K562 (cell line): ENCODE results near the gene SLC25A53. TPM values are rescaled to one million over a fixed set of nuclear protein-coding genes. Genes with fewer than 3 reads are reported as not detected.

Source experiments
- ATAC-seq: fragments of 200-7000 bp; cut with Tn5 transposase; 3 replicates; pipeline ENCODE4 v1.9.1; 2020; ENCODE audit warnings: moderate library complexity
- BruUV-seq: library from RNA; stranded (reverse); fragments of 400-500 nt; replicated peaks from 2 replicates; lab custom pipeline; 2021; lab: Mats Ljungman, UMichigan
- CTCF ChIA-PET: fragments of 300-600 bp; formaldehyde crosslinking; extraction: SDS; loops from one replicate; lab custom pipeline; 2021; ENCODE audit warnings: low intra/inter-chr PET ratio; lab: Yijun Ruan, JAX
- POLR2A ChIA-PET: fragments of 300-600, 350-650 bp; sonication (Branson Sonifier 250); formaldehyde crosslinking; extraction: SDS; loops from one replicate; lab custom pipeline; 2021; ENCODE audit warnings: antibody characterized with exemption, inconsistent platforms; lab: Yijun Ruan, JAX
- DNase-seq, 4 experiments: peaks; one replicate each; pipeline versions ENCODE4 v3.0.0 to v3.0.0-alpha.2; 2011 to 2018; ENCODE audit warnings: low spot score in 3 of 4, mixed read lengths in 3 of 4; ENCODE audit errors: extremely low read depth in 1 of 4
- FAIRE-seq: peaks from 2 replicates; lab custom pipeline; 2011; peaks lifted over from hg19 to GRCh38; lab: Jason Lieb, UNC
- H2AFZ ChIP-seq: 2 replicates; pipeline ENCODE4 v1.6.0; 2011; ENCODE audit warnings: low read depth, low read length, control low read depth, inconsistent platforms
- H3K27ac ChIP-seq: fragments of 200-600 bp; 3 replicates; pipeline ENCODE4 v1.8.0; 2011; ENCODE audit warnings: low read depth, mild to moderate bottlenecking, control low read depth, inconsistent platforms, low read length, moderate library complexity, mixed read lengths; ENCODE audit errors: extremely low read depth
- H3K27me3 ChIP-seq, 2 experiments: fragments of 300-600 bp in 1 of 2; 2 replicates in 1 of 2; 3 replicates in 1 of 2; pipeline versions ENCODE4 v1.6.0 to v1.8.0; 2011; ENCODE audit warnings: inconsistent platforms in 2 of 2, low read length in 2 of 2, mild to moderate bottlenecking in 1 of 2, mixed read lengths in 1 of 2, moderate library complexity in 1 of 2; ENCODE audit not compliant: control insufficient read depth in 2 of 2, insufficient read depth in 2 of 2
- H3K36me3 ChIP-seq: fragments of 300-600 bp; 3 replicates; pipeline ENCODE4 v1.8.0; 2011; ENCODE audit warnings: mild to moderate bottlenecking, low read length, inconsistent platforms; ENCODE audit not compliant: control insufficient read depth, insufficient read depth
- H3K4me1 ChIP-seq, 2 experiments: fragments of 200-600 bp in 1 of 2; replicated peaks in 1 of 2; 2 replicates in 1 of 2; 3 replicates in 1 of 2; pipeline versions ENCODE4 v1.5.1 to v1.8.0; 2011; ENCODE audit warnings: inconsistent platforms in 2 of 2, low read length in 2 of 2, mild to moderate bottlenecking in 1 of 2, mixed read lengths in 1 of 2, moderate library complexity in 1 of 2; ENCODE audit not compliant: control insufficient read depth in 2 of 2, insufficient read depth in 2 of 2
- H3K4me2 ChIP-seq: 2 replicates; pipeline ENCODE4 v1.6.1; 2011; ENCODE audit warnings: low read length, control low read depth, inconsistent platforms, mixed read lengths; ENCODE audit not compliant: insufficient read depth
- H3K4me3 ChIP-seq: fragments of 200-600 bp; sonication (generic), shearing (Covaris generic); 2 replicates; pipeline ENCODE4 v1.5.1; 2016; ENCODE audit warnings: control low read depth, inconsistent platforms
- H3K79me2 ChIP-seq: fragments of 200-600 bp; 3 replicates; pipeline ENCODE4 v1.8.0; 2011; ENCODE audit warnings: low read length, inconsistent platforms; ENCODE audit not compliant: control insufficient read depth, insufficient read depth
- H3K9ac ChIP-seq, 2 experiments: 2 replicates each; pipeline versions ENCODE4 v1.6.0 to v1.6.1; 2011; ENCODE audit warnings: low read depth in 2 of 2, low read length in 2 of 2, control low read depth in 1 of 2, inconsistent platforms in 1 of 2, mild to moderate bottlenecking in 1 of 2, mixed read lengths in 1 of 2; ENCODE audit not compliant: insufficient read depth in 1 of 2
- H3K9me1 ChIP-seq: one replicate; pipeline ENCODE4 v1.6.0; 2011; ENCODE audit warnings: inconsistent platforms, mild to moderate bottlenecking, low read length, moderate library complexity; ENCODE audit not compliant: control insufficient read depth, insufficient read depth
- H3K9me3 ChIP-seq: replicated peaks from 2 replicates; pipeline ENCODE4 v1.5.1; 2011; ENCODE audit warnings: low read depth, low read length, inconsistent platforms; ENCODE audit not compliant: control insufficient read depth, insufficient read depth
- H4K20me1 ChIP-seq: replicated peaks from 2 replicates; pipeline ENCODE4 v1.6.1; 2011; ENCODE audit warnings: low read length, inconsistent platforms, mixed read lengths; ENCODE audit not compliant: control insufficient read depth, insufficient read depth
- ARID3A ChIP-seq: IDR thresholded peaks from 2 replicates; pipeline ENCODE4 v1.6.1; 2012; ENCODE audit warnings: low read depth, low read length, improper control_type of control experiment, borderline replicate concordance
- WGBS: fragments of 100-300 bp; shearing (Covaris generic); methylation state at CpG from one replicate; pipeline ENCODE4 v1.1.6; 2016; ENCODE audit warnings: low coverage, mixed read lengths; ENCODE audit not compliant: insufficient coverage; ENCODE audit errors: missing lambda C conversion rate; 5-methylcytosine and 5-hydroxymethylcytosine counted together
- in situ Hi-C: fragments of 300-500 bp; cut with MboI; formaldehyde crosslinking; loops from 4 replicates; pipeline ENCODE4 v1.15.0; 2018; ENCODE audit warnings: inconsistent platforms, mixed read lengths
- intact Hi-C: fragments of 100-400 bp; cut with micrococcal nuclease; formaldehyde crosslinking; loops from 2 replicates; pipeline ENCODE4 v1.14.2; 2022
- polyA plus RNA-seq, 8 experiments: library from polyadenylated mRNA; depleted of rRNA in 4 of 8; stranded (reverse) in 5 of 8; unstranded in 3 of 8; fragments of >200 nt; fragmentation: Nextera tagmentation in 2 of 8; fragmentation: Illumina TruSeq in 1 of 8; extraction: Ambion mirVana in 2 of 8; extraction: Trizol in 1 of 8; gene quantifications; 2 replicates each; pipeline versions ENCODE4 v1.2.1 to v1.2.3, GENCODE V29; 2011 to 2014; ENCODE audit warnings: inconsistent platforms in 1 of 8, missing spikeins in 1 of 8
- total RNA-seq, 7 experiments: library from RNA; depleted of rRNA in 6 of 7; stranded (reverse); fragments of >200 nt in 6 of 7; fragmentation: Illumina TruSeq in 2 of 7; extraction: Trizol in 2 of 7; gene quantifications; 2 replicates each; pipeline versions ENCODE4 v1.2.1 to v1.2.3, GENCODE V29; 2011 to 2021; ENCODE audit warnings: low replicate concordance in 1 of 7

Gene SLC25A53
- total and polyA plus RNA-seq, 9 of the 15 experiments (the other 6 are each of a cell fraction or from before 2014, with no cell fraction given): 2.4 to 8.6 (median 5.6) TPM

- DNase-seq (no peak), FAIRE-seq (no peak), ATAC-seq (no peak)
- WGBS: 0% methylated on average over 1 of the region's 1 CpG
- CTCF ChIA-PET: no interaction called here
- H3K9me3 ChIP-seq: no peaks in the 10 kb centered on the region
- POLR2A ChIA-PET: no interaction called here
- H3K4me1 ChIP-seq: peaks cover 4 to 7% of the 10 kb centered on the region in 2 experiments; a peak in 4 of 5 replicates
- no peak overlapping the region for H2AFZ ChIP-seq
- no peaks in the 10 kb centered on the region for H3K9me1 ChIP-seq
- no peaks in the 10 kb centered on the region for H3K27me3 ChIP-seq
- peaks cover 62% of the 10 kb centered on the region for H3K79me2 ChIP-seq
- intact Hi-C loops (loop anchor here (10.0 kb wide), 1 partner anchor 483 kb away; the partner anchor contains the start of gene MORF4L2), in situ Hi-C loops (no loop called here)
- peak overlapping the region in 1 of 2 experiments; percentile 79; a peak in 2 of 4 replicates for H3K9ac ChIP-seq
- TSS peak; percentile 41 for BruUV-seq
- no peak for TF ChIP-seq ARID3A
- H3K27ac ChIP-seq: no peak overlapping the region
- H3K4me2 ChIP-seq: peak overlapping the region; percentile 81; the same call in 1 of the 2 replicates
- H3K36me3 ChIP-seq: peaks cover 18% of the 10 kb centered on the region; the same call in 1 of the 3 replicates
- peaks cover 8% of the 10 kb centered on the region; the same call in 1 of the 2 replicates for H4K20me1 ChIP-seq
- H3K4me3 ChIP-seq: peak overlapping the region; percentile 83; the same call in 1 of the 2 replicates
Measured at GRCh38 chrX:104168127-104168526, 11.3 kb upstream of the SLC25A53 start.
